Measurements from ENCODE around the gene TENM4.

Gene TENM4

DNA sequence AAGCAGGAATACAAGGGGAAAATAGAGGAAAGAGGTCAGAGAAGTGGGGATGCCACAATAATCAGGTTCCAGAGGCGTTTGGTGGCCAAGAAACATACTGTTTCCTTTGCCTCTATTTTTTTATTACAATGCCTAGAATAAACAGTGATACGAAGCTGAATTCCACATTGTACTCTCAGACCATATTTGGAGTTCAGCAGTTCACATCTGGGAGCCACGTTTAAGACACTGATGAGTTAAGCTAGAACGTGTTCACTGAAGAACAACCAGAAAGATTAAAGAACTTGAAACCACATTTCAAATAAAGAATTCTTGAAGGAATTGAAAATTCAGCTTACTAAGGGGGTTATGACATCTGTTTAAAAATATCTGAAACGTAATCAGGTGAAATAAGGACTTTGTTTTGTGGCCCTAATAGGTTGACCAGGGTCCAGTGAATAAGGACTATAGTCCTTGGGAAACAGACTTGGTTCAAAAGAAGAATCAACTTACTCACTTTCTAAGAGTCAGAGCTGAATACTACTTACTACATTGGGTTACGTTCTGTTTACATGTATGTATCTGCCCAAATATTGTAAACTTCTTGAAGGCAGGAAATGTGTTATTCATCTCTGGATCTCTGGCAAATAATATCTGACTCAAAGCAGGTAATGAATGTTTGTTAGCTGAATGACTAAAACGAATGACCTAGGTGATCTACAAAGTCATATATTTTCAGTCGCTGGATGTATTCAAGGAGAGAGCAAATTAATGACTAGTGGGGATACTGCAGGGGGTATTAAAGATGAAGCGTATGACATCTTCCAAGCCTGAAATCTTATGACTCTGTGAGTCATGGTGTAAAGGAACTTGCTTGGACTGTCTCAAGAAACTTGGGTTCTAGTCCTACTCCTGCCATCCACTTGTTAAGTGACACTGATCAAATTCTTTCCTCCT is 619.2 kb downstream of the TENM4 start:
- H3K4me1 ChIP-seq (ENCODE audit: control insufficient read depth in 5 of 5, insufficient read depth in 5 of 5, low read length in 5 of 5), result peaks cover 0 to 8% (median 4%) of the 10 kb centered on the region in 5 donors
- H3K9ac ChIP-seq (ENCODE audit: low read length in 5 of 5), result no peak overlapping the region
- no peaks in the 10 kb centered on the region for H3K36me3 ChIP-seq (ENCODE audit: control insufficient read depth in 5 of 5, insufficient read depth in 5 of 5, low read length in 5 of 5)
- no peak overlapping the region for H3K4me3 ChIP-seq (ENCODE audit: low read depth in 1 of 5, low read length in 5 of 5)
- no peaks in the 10 kb centered on the region for H3K27me3 ChIP-seq (ENCODE audit: control insufficient read depth in 5 of 5, insufficient read depth in 4 of 5, low read length in 5 of 5)
- H3K27ac ChIP-seq (ENCODE audit: low read depth, low read length), result no peak overlapping the region
- no peaks in the 10 kb centered on the region for H3K9me3 ChIP-seq (ENCODE audit: control insufficient read depth in 5 of 5, low read length in 5 of 5)

DNA sequence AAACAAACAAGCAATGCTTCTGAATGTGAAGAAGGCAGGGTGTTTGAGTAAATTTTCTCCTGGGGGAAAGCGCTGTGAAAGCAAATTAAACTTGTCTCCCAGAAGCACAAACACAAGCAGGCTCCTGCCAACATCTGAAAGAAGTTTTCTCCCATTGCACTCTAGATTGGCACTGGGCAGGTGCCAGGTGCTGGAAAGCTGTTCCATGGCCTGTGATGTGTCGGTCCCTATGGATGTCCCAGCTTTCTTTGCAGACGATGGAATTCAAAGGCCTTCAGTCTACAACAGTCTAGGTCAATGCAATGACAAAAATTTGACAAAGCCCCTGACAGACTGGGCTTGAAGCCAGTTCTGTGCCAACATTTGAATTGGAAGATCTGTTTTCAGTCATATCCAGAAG is 620.1 kb downstream of the TENM4 start:
- Histone ChIP-seq H3K27me3 (ENCODE audit: control insufficient read depth in 5 of 5, insufficient read depth in 4 of 5, low read length in 5 of 5) (no peaks in the 10 kb centered on the region), H3K9me3 (ENCODE audit: control insufficient read depth in 5 of 5, low read length in 5 of 5) (no peaks in the 10 kb centered on the region), H3K4me3 (ENCODE audit: low read depth in 1 of 5, low read length in 5 of 5) (no peak overlapping the region), H3K4me1 (ENCODE audit: control insufficient read depth in 5 of 5, insufficient read depth in 5 of 5, low read length in 5 of 5) (peaks cover 0 to 8% (median 4%) of the 10 kb centered on the region in 5 donors), H3K36me3 (ENCODE audit: control insufficient read depth in 5 of 5, insufficient read depth in 5 of 5, low read length in 5 of 5) (no peaks in the 10 kb centered on the region), H3K27ac (ENCODE audit: low read depth, low read length) (no peak overlapping the region), H3K9ac (ENCODE audit: low read length in 5 of 5) (no peak overlapping the region)

DNA sequence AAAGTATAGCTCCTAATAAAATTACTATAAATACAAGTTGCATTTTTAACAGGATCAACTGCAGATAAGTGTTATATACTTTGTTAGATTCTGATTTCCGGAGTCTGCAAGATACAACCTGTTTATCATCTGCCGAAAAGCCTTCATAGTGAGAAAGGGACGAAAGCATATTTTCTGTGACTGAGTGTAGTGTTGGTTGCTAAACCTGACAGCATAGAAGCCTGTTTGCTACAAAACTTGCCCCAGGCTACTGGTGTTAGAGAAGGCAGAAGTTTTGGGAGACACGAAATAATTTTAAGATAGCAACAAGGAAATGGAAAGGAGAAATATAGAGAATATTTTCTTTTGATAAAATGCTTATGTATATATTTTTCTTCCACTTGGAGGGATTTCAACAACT is 622.6 kb downstream of the TENM4 start:
- peaks cover 0 to 8% (median 0%) of the 10 kb centered on the region in 5 donors for H3K4me1 ChIP-seq (ENCODE audit: control insufficient read depth in 5 of 5, insufficient read depth in 5 of 5, low read length in 5 of 5)

DNA sequence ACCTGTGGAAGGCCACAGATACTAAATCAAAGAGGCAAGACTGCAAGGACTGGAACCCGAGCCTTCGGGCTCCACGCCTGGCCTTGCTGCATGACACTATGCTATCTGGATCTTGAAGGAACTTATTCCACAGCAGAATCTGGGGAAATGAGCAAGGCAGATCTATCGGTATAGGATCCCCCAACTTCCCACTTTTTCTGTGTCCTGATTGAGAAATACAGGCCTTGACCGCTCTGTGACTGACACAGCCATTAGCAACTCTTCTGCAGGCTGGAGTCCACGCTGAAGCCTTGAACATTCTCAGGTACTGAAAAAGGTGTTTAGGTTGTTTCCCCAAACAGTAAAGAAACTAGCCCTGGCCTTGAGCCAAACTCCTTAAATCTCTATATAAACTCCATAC is 625.0 kb downstream of the TENM4 start:
- no peaks in the 10 kb centered on the region for H3K9me3 ChIP-seq (ENCODE audit: control insufficient read depth in 5 of 5, low read length in 5 of 5)
- peaks cover 0 to 9% (median 0%) of the 10 kb centered on the region in 5 donors for H3K36me3 ChIP-seq (ENCODE audit: control insufficient read depth in 5 of 5, insufficient read depth in 5 of 5, low read length in 5 of 5)
- no peak overlapping the region for H3K9ac ChIP-seq (ENCODE audit: low read length in 5 of 5)
- no peaks in the 10 kb centered on the region for H3K27me3 ChIP-seq (ENCODE audit: control insufficient read depth in 5 of 5, insufficient read depth in 4 of 5, low read length in 5 of 5)
- no peak overlapping the region for H3K4me3 ChIP-seq (ENCODE audit: low read depth in 1 of 5, low read length in 5 of 5)
- H3K27ac ChIP-seq (ENCODE audit: low read depth, low read length), result no peak overlapping the region
- H3K4me1 ChIP-seq (ENCODE audit: control insufficient read depth in 5 of 5, insufficient read depth in 5 of 5, low read length in 5 of 5), result peaks cover 0 to 5% (median 4%) of the 10 kb centered on the region in 5 donors

More for the DNA sequence above, 622.6 kb downstream of the TENM4 start:
- no peaks in the 10 kb centered on the region for H3K9me3 ChIP-seq (ENCODE audit: control insufficient read depth in 5 of 5, low read length in 5 of 5)
- no peak overlapping the region for H3K4me3 ChIP-seq (ENCODE audit: low read depth in 1 of 5, low read length in 5 of 5)
- no peak overlapping the region for H3K9ac ChIP-seq (ENCODE audit: low read length in 5 of 5)
- no peaks in the 10 kb centered on the region for H3K27me3 ChIP-seq (ENCODE audit: control insufficient read depth in 5 of 5, insufficient read depth in 4 of 5, low read length in 5 of 5)
- H3K27ac ChIP-seq (ENCODE audit: low read depth, low read length), result no peak overlapping the region
- H3K36me3 ChIP-seq (ENCODE audit: control insufficient read depth in 5 of 5, insufficient read depth in 5 of 5, low read length in 5 of 5), result peaks cover 0 to 2% (median 0%) of the 10 kb centered on the region in 5 donors

DNA sequence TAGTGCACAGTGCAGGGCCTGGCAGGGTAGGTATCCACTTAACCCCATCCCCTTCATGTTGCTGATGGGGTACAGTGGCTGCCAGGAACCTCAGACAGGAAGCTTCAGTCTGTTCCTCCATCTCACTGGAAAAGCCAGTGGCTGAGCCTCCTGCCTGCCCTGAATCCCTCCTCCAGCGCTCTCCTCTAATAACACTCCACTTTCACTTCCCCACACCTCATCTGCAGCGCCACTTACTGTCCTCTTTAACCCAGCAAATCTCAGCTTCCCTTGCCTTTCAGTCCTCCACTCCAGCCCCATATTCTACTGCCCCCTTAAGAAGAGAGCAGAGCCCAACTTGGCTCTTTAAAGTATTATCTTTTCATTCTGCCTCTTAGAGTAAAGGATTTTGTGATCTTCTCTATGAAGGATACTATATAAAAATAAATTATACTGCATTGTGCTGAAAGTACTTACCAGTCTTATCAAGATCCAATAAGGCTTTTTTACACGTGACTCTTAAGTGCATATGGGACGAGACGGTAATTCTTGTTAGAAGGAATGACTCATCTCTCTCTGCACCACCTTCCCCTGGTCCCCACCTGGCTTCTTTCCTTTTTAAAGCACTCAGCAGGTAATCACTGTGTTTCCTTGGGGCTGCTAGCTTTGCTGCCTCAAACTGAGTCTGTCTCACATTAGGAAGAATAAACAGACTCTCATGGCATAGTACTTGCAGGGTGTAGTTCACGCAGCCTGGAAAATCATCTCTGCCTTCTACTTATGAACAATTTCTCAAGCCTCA is 628.1 kb downstream of the TENM4 start:
- Histone ChIP-seq H3K27ac (ENCODE audit: low read depth, low read length) (no peak overlapping the region), H3K4me1 (ENCODE audit: control insufficient read depth in 5 of 5, insufficient read depth in 5 of 5, low read length in 5 of 5) (peaks cover 0 to 14% (median 0%) of the 10 kb centered on the region in 5 donors), H3K4me3 (ENCODE audit: low read depth in 1 of 5, low read length in 5 of 5) (no peak overlapping the region), H3K27me3 (ENCODE audit: control insufficient read depth in 5 of 5, insufficient read depth in 4 of 5, low read length in 5 of 5) (no peaks in the 10 kb centered on the region), H3K9me3 (ENCODE audit: control insufficient read depth in 5 of 5, low read length in 5 of 5) (no peaks in the 10 kb centered on the region), H3K9ac (ENCODE audit: low read length in 5 of 5) (no peak overlapping the region), H3K36me3 (ENCODE audit: control insufficient read depth in 5 of 5, insufficient read depth in 5 of 5, low read length in 5 of 5) (peaks cover 0 to 9% (median 0%) of the 10 kb centered on the region in 5 donors)

DNA sequence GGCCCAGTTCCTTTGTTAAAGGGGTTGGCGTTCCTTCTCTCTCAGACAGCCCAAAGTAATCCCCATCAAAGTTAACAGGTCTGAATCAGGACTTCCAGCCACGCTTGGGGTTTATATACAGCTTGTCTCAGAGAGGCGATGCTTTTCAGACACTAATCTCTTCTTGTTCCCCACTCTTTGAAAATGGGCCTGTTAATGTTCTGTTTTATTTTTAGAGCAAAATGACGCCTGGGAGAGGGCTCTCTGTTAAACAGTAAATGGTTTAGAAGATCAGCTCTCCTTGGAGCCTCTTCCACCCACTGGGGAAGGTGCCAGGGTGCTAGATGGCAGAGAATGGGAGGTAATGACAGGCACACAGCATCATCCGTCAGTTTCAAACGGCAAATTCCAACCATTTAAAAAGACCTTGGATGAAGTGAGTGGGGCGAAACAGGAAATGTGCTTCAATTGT is 630.2 kb downstream of the TENM4 start:
- no peak overlapping the region for H3K27ac ChIP-seq (ENCODE audit: low read depth, low read length)
- no peaks in the 10 kb centered on the region for H3K9me3 ChIP-seq (ENCODE audit: control insufficient read depth in 5 of 5, low read length in 5 of 5)
- no peak overlapping the region for H3K9ac ChIP-seq (ENCODE audit: low read length in 5 of 5)
- peaks cover 0 to 9% (median 0%) of the 10 kb centered on the region in 5 donors for H3K36me3 ChIP-seq (ENCODE audit: control insufficient read depth in 5 of 5, insufficient read depth in 5 of 5, low read length in 5 of 5)
- no peak overlapping the region for H3K4me3 ChIP-seq (ENCODE audit: low read depth in 1 of 5, low read length in 5 of 5)
- H3K27me3 ChIP-seq (ENCODE audit: control insufficient read depth in 5 of 5, insufficient read depth in 4 of 5, low read length in 5 of 5), result no peaks in the 10 kb centered on the region
- H3K4me1 ChIP-seq (ENCODE audit: control insufficient read depth in 5 of 5, insufficient read depth in 5 of 5, low read length in 5 of 5), result peaks cover 0 to 19% (median 6%) of the 10 kb centered on the region in 5 donors

DNA sequence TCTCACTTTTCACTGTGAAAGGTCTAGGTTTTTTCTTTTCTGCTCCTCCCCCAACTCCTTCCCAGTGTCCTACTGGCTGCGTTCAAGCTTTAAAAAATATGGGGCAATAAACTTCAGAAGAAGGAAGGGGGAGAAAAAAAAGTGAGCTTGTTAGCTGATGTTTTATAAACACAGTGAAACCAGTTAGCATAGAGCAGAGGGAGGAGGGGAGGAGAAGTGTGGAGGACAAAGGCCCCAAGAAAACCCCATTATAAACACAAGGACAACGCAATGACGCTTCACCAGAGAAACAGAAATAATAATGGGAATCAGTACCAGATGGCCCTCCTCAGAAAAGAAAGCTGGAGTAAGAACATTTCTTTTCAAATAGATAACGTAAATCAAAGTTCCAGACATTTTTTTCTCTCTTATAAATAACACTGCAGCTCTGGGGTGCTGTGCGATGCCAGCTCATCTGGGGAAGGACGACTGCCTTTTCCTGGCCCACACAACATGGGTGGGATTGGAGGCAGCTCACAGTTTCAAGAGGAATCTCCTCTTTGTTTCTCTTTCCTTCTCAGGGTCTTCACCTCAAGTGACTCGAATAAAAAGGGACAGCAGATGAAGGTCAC is 630.8 kb downstream of the TENM4 start:
- Histone ChIP-seq H3K9me3 (ENCODE audit: control insufficient read depth in 5 of 5, low read length in 5 of 5) (no peaks in the 10 kb centered on the region), H3K9ac (ENCODE audit: low read length in 5 of 5) (no peak overlapping the region), H3K36me3 (ENCODE audit: control insufficient read depth in 5 of 5, insufficient read depth in 5 of 5, low read length in 5 of 5) (peaks cover 0 to 9% (median 0%) of the 10 kb centered on the region in 5 donors), H3K27me3 (ENCODE audit: control insufficient read depth in 5 of 5, insufficient read depth in 4 of 5, low read length in 5 of 5) (no peaks in the 10 kb centered on the region), H3K27ac (ENCODE audit: low read depth, low read length) (no peak overlapping the region), H3K4me3 (ENCODE audit: low read depth in 1 of 5, low read length in 5 of 5) (no peak overlapping the region), H3K4me1 (ENCODE audit: control insufficient read depth in 5 of 5, insufficient read depth in 5 of 5, low read length in 5 of 5) (peaks cover 0 to 19% (median 6%) of the 10 kb centered on the region in 5 donors)

DNA sequence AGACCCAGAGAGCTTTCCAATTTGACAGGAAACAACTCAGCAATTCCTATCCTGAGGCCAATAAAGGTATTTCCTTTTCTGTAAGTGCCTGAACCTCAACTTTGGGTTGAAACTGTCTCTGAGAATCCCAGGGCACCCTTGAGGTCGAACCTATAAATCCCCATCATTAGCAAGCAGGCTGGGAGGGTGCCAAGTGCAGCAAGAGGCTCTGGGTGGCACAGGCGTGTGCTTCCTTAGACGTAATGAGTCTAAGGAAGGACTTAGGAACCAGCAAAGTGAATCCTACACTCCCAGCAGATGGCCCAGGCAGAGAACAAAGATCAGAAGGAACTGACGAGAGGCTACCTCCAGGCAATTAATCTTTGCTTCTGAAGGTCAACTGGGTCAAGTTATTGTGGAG is 631.9 kb downstream of the TENM4 start:
- Histone ChIP-seq H3K36me3 (ENCODE audit: control insufficient read depth in 5 of 5, insufficient read depth in 5 of 5, low read length in 5 of 5) (peaks cover 0 to 9% (median 0%) of the 10 kb centered on the region in 5 donors), H3K4me1 (ENCODE audit: control insufficient read depth in 5 of 5, insufficient read depth in 5 of 5, low read length in 5 of 5) (peaks cover 0 to 19% (median 6%) of the 10 kb centered on the region in 5 donors), H3K4me3 (ENCODE audit: low read depth in 1 of 5, low read length in 5 of 5) (no peak overlapping the region), H3K9ac (ENCODE audit: low read length in 5 of 5) (no peak overlapping the region), H3K27me3 (ENCODE audit: control insufficient read depth in 5 of 5, insufficient read depth in 4 of 5, low read length in 5 of 5) (no peaks in the 10 kb centered on the region), H3K9me3 (ENCODE audit: control insufficient read depth in 5 of 5, low read length in 5 of 5) (no peaks in the 10 kb centered on the region), H3K27ac (ENCODE audit: low read depth, low read length) (no peak overlapping the region)

DNA sequence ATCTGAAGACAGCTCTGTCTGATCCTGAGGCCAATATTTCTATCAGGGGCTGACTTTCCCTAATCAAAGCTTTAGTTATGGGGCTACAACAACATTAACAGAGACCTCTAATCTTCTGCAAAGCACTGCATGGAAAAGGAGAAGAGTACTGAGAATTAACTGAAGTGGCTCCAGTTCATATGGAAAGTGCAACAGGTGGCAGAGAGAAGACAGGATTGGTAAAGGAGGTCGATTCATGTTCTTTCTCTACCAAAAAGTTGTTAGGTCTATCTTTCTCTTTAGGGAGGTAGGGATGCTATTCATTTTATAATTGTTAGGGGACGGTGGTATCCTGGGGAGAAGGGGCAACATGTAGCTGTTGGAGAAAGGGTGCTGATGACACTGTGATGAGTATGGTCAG is 633.5 kb downstream of the TENM4 start:
- Histone ChIP-seq H3K9me3 (ENCODE audit: control insufficient read depth in 5 of 5, low read length in 5 of 5) (no peaks in the 10 kb centered on the region), H3K27ac (ENCODE audit: low read depth, low read length) (no peak overlapping the region), H3K9ac (ENCODE audit: low read length in 5 of 5) (no peak overlapping the region), H3K4me3 (ENCODE audit: low read depth in 1 of 5, low read length in 5 of 5) (no peak overlapping the region), H3K36me3 (ENCODE audit: control insufficient read depth in 5 of 5, insufficient read depth in 5 of 5, low read length in 5 of 5) (peaks cover 0 to 6% (median 0%) of the 10 kb centered on the region in 5 donors), H3K4me1 (ENCODE audit: control insufficient read depth in 5 of 5, insufficient read depth in 5 of 5, low read length in 5 of 5) (peaks cover 0 to 23% (median 8%) of the 10 kb centered on the region in 5 donors), H3K27me3 (ENCODE audit: control insufficient read depth in 5 of 5, insufficient read depth in 4 of 5, low read length in 5 of 5) (no peaks in the 10 kb centered on the region)

Measured in subcutaneous abdominal adipose tissue (tissue), 5 donors.